ENCODE data around the gene FMN2.

The FMN2 gene

GRCh38 chr1:240198376-240198775, 106.7 kb downstream of the FMN2 start:
- no peak for DNase-seq (ENCODE audit: low read depth in 3 of 3)

GRCh38 chr1:240199758-240200645, 108.3 kb downstream of the FMN2 start:
- DNase-seq (ENCODE audit: low read depth in 3 of 3) = no peak

- no peak for DNase-seq (ENCODE audit: low read depth in 3 of 3)
Measured at GRCh38 chr1:240201931-240202330, 110.2 kb downstream of the FMN2 start.

- DNase-seq (ENCODE audit: low read depth in 3 of 3) = no peak
Measured at GRCh38 chr1:240207073-240207709, 115.5 kb downstream of the FMN2 start.

GRCh38 chr1:240210026-240210425, 118.3 kb downstream of the FMN2 start:
- DNase-seq (ENCODE audit: low read depth in 3 of 3) = no peak

GRCh38 chr1:240212556-240212955, 120.9 kb downstream of the FMN2 start:
- no peak for DNase-seq (ENCODE audit: low read depth in 3 of 3)

- DNase-seq (ENCODE audit: low read depth in 3 of 3) = no peak
Measured at GRCh38 chr1:240217403-240217802, 125.7 kb downstream of the FMN2 start.

- DNase-seq (ENCODE audit: low read depth in 3 of 3) = no peak
Measured at GRCh38 chr1:240219104-240219503, 127.4 kb downstream of the FMN2 start.

GRCh38 chr1:240226102-240226501, 134.4 kb downstream of the FMN2 start:
- no peak for DNase-seq (ENCODE audit: low read depth in 3 of 3)

GRCh38 chr1:240230816-240231215, 139.1 kb downstream of the FMN2 start:
- no peak for DNase-seq (ENCODE audit: low read depth in 3 of 3)

GRCh38 chr1:240232530-240232929, 140.8 kb downstream of the FMN2 start:
- DNase-seq (ENCODE audit: low read depth in 3 of 3) = no peak

GRCh38 chr1:240234485-240235210, 143.0 kb downstream of the FMN2 start:
- DNase-seq (ENCODE audit: low read depth in 3 of 3) = no peak

GRCh38 chr1:240235521-240236288, 144.0 kb downstream of the FMN2 start:
- DNase-seq (ENCODE audit: low read depth in 3 of 3) = no peak

GRCh38 chr1:240237305-240237721, 145.6 kb downstream of the FMN2 start:
- no peak for DNase-seq (ENCODE audit: low read depth in 3 of 3)

- no peak for DNase-seq (ENCODE audit: low read depth in 3 of 3)
Measured at GRCh38 chr1:240239309-240239708, 147.6 kb downstream of the FMN2 start.

- no peak for DNase-seq (ENCODE audit: low read depth in 3 of 3)
Measured at GRCh38 chr1:240241278-240241677, 149.6 kb downstream of the FMN2 start.

GRCh38 chr1:240242601-240243144, 151.0 kb downstream of the FMN2 start:
- no peak for DNase-seq (ENCODE audit: low read depth in 3 of 3)

GRCh38 chr1:240244968-240245628, 153.4 kb downstream of the FMN2 start:
- DNase-seq (ENCODE audit: low read depth in 3 of 3) = no peak

- DNase-seq (ENCODE audit: low read depth in 3 of 3) = no peak
Measured at GRCh38 chr1:240245629-240246020, 153.9 kb downstream of the FMN2 start.

- no peak for DNase-seq (ENCODE audit: low read depth in 3 of 3)
Measured at GRCh38 chr1:240247899-240248298, 156.2 kb downstream of the FMN2 start.

- no peak for DNase-seq (ENCODE audit: low read depth in 3 of 3)
Measured at GRCh38 chr1:240254006-240254405, 162.3 kb downstream of the FMN2 start.

All from stimulated activated CD4-positive, alpha-beta T cell treated with anti-CD3 and anti-CD28 coated beads, TNF-alpha, amount 100 ng/mL, for 48 hours (primary cell).